ENCODE measurements around the gene RNF44. TPM values are rescaled to one million over a fixed set of nuclear protein-coding genes. Genes with fewer than 3 reads are reported as not detected.

RNF44 gene
- total RNA-seq, 1 experiment from 2014 or later: 84.2 TPM

DNA sequence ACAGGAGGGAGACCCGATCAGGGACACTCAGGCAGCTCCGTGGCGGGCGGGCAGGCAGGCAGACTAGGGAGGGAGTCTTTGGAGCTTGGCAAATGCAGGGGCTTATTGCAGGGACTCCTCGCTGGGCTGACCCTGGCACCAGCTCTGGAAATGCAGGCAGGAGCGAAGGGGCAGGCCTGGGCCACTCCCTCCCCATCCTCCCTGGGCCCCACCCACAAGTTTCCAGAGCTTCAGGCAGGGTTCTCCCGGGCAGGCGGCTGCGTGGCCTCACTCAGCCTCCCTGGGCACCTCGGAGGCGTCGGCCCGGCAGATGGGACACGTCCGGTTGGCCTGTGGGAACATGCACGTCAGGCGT, 8.5 kb downstream of the RNF44 start:
- Mint-ChIP-seq H3K36me3 (ENCODE audit: insufficient read depth, unreplicated experiment) (peaks cover 25% of the 10 kb centered on the region), H3K4me3 (ENCODE audit: unreplicated experiment) (no peak overlapping the region), H3K27ac (ENCODE audit: unreplicated experiment) (no peak overlapping the region), H3K9me3 (ENCODE audit: unreplicated experiment) (no peaks in the 10 kb centered on the region), H3K27me3 (ENCODE audit: insufficient read depth, unreplicated experiment) (no peaks in the 10 kb centered on the region), H3K4me1 (ENCODE audit: low read depth, unreplicated experiment) (peaks cover 4% of the 10 kb centered on the region)
- no peak for DNase-seq
- BruUV-seq (replicated peaks): no TSS peak
- intact Hi-C loops (cut with micrococcal nuclease; ENCODE audit: unreplicated experiment): no loop called here
- TF ChIP-seq, protein P1, sequence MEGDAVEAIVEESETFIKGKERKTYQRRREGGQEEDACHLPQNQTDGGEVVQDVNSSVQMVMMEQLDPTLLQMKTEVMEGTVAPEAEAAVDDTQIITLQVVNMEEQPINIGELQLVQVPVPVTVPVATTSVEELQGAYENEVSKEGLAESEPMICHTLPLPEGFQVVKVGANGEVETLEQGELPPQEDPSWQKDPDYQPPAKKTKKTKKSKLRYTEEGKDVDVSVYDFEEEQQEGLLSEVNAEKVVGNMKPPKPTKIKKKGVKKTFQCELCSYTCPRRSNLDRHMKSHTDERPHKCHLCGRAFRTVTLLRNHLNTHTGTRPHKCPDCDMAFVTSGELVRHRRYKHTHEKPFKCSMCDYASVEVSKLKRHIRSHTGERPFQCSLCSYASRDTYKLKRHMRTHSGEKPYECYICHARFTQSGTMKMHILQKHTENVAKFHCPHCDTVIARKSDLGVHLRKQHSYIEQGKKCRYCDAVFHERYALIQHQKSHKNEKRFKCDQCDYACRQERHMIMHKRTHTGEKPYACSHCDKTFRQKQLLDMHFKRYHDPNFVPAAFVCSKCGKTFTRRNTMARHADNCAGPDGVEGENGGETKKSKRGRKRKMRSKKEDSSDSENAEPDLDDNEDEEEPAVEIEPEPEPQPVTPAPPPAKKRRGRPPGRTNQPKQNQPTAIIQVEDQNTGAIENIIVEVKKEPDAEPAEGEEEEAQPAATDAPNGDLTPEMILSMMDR (IDR thresholded peaks at IDR 0.05; ENCODE audit: insufficient read depth in 1 of 2, low read depth in 1 of 2, low read length in 1 of 2, severe bottlenecking in 1 of 2, unreplicated experiment in 1 of 2): no peak
- CTCF ChIA-PET: no interaction called here
- Histone ChIP-seq H3K4me1 (no peaks in the 10 kb centered on the region), H3K4me3 (ENCODE audit: low read depth, low read length) (no peak overlapping the region), H3K9me3 (no peaks in the 10 kb centered on the region), H3K36me3 (ENCODE audit: control insufficient read depth, insufficient read depth, low read length) (peaks cover 5% of the 10 kb centered on the region), H3K27me3 (replicated peaks; ENCODE audit: control insufficient read depth, insufficient read depth, low read length) (no peaks in the 10 kb centered on the region)
- POLR2A ChIA-PET: no interaction called here

DNA sequence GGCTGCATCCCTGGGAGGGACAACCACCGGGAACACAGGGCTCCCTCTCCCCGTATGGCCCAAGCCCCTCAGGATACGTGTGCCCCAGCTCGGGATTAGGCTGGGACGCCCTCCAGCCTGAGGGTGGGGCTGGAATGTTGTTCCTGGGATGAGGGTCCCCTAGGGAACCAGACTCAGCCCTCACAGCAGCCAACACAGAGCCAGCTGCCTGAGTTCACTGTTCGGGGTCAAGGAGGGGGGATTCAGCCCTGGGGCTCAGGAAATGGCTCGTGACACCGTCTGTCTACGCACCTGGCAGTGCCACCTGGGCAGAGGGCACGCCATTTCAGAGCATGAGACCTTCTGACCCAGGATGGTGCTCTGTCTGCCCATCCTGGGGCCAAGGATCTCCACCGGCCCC, 8.9 kb downstream of the RNF44 start:
- POLR2A ChIA-PET: no interaction called here
- H3K4me1 ChIP-seq: no peaks in the 10 kb centered on the region
- BruUV-seq (replicated peaks): no TSS peak
- CTCF ChIA-PET: no interaction called here
- Mint-ChIP-seq H3K4me1 (ENCODE audit: low read depth, unreplicated experiment) (no peaks in the 10 kb centered on the region), H3K27ac (ENCODE audit: unreplicated experiment) (no peak overlapping the region), H3K36me3 (ENCODE audit: insufficient read depth, unreplicated experiment) (peaks cover 29% of the 10 kb centered on the region), H3K27me3 (ENCODE audit: insufficient read depth, unreplicated experiment) (no peaks in the 10 kb centered on the region), H3K9me3 (ENCODE audit: unreplicated experiment) (no peaks in the 10 kb centered on the region), H3K4me3 (ENCODE audit: unreplicated experiment) (no peak overlapping the region)
- no peaks in the 10 kb centered on the region for H3K9me3 ChIP-seq
- intact Hi-C loops (cut with micrococcal nuclease; ENCODE audit: unreplicated experiment): no loop called here
- no peak for DNase-seq
- TF ChIP-seq, protein P1 (IDR thresholded peaks at IDR 0.05; ENCODE audit: insufficient read depth in 1 of 2, low read depth in 1 of 2, low read length in 1 of 2, severe bottlenecking in 1 of 2, unreplicated experiment in 1 of 2): no peak
- H3K4me3 ChIP-seq (ENCODE audit: low read depth, low read length): no peak overlapping the region
- H3K36me3 ChIP-seq (ENCODE audit: control insufficient read depth, insufficient read depth, low read length): peaks cover 3% of the 10 kb centered on the region
- H3K27me3 ChIP-seq (replicated peaks; ENCODE audit: control insufficient read depth, insufficient read depth, low read length): no peaks in the 10 kb centered on the region

- no peaks in the 10 kb centered on the region for H3K27me3 ChIP-seq (replicated peaks; ENCODE audit: control insufficient read depth, insufficient read depth, low read length)
- Mint-ChIP-seq H3K36me3 (ENCODE audit: insufficient read depth, unreplicated experiment) (peaks cover 29% of the 10 kb centered on the region), H3K27ac (ENCODE audit: unreplicated experiment) (no peak overlapping the region), H3K4me1 (ENCODE audit: low read depth, unreplicated experiment) (no peaks in the 10 kb centered on the region), H3K9me3 (ENCODE audit: unreplicated experiment) (no peaks in the 10 kb centered on the region), H3K27me3 (ENCODE audit: insufficient read depth, unreplicated experiment) (no peaks in the 10 kb centered on the region), H3K4me3 (ENCODE audit: unreplicated experiment) (no peak overlapping the region)
- intact Hi-C loops (cut with micrococcal nuclease; ENCODE audit: unreplicated experiment): no loop called here
- no peak overlapping the region for H3K4me3 ChIP-seq (ENCODE audit: low read depth, low read length)
- TF ChIP-seq, protein P1 (IDR thresholded peaks at IDR 0.05; ENCODE audit: insufficient read depth in 1 of 2, low read depth in 1 of 2, low read length in 1 of 2, severe bottlenecking in 1 of 2, unreplicated experiment in 1 of 2): no peak
- no TSS peak for BruUV-seq (replicated peaks)
- DNase-seq: no peak
- ChIA-PET POLR2A (no interaction called here), CTCF (no interaction called here)
- H3K36me3 ChIP-seq (ENCODE audit: control insufficient read depth, insufficient read depth, low read length): peaks cover 3% of the 10 kb centered on the region
- H3K9me3 ChIP-seq: no peaks in the 10 kb centered on the region
- H3K4me1 ChIP-seq: no peaks in the 10 kb centered on the region
Observed at GRCh38 chr5:176527246-176528222, 9.7 kb downstream of the RNF44 start.

Measured in Caco-2 (cell line).